Mesodermal cell (in vitro differentiated cells): Measurements from ENCODE around the gene TBX15.
A peak's percentile ranks its signal among the peaks of the same experiment; 100 is the strongest.

Experiments
- H3K27ac ChIP-seq: 2 replicates; pipeline ENCODE4 v1.7.0; 2013; ENCODE audit warnings: mild to moderate bottlenecking, low read depth, low read length, moderate library complexity; ENCODE audit not compliant: severe bottlenecking
- H3K36me3 ChIP-seq: 2 replicates; pipeline ENCODE4 v1.7.1; 2013; ENCODE audit warnings: mild to moderate bottlenecking, low read length, moderate library complexity; ENCODE audit not compliant: control insufficient read depth, insufficient read depth
- H3K4me1 ChIP-seq: one replicate; pipeline ENCODE4 v1.7.1; 2013; ENCODE audit warnings: mild to moderate bottlenecking, low read length; ENCODE audit not compliant: insufficient read depth, control insufficient read depth, poor library complexity, severe bottlenecking
- H3K4me3 ChIP-seq: 2 replicates; pipeline ENCODE4 v1.7.0; 2013; ENCODE audit warnings: low read length, control low read depth, mild to moderate bottlenecking; ENCODE audit not compliant: insufficient read depth, poor library complexity, severe bottlenecking; ENCODE audit errors: extremely low read depth
- H3K9me3 ChIP-seq: 2 replicates; pipeline ENCODE4 v1.7.1; 2013; ENCODE audit warnings: mild to moderate bottlenecking, low read length, moderate library complexity; ENCODE audit not compliant: control insufficient read depth
- WGBS, 2 experiments: methylation state at CpG; one replicate each; pipeline ENCODE4 v1.1.5; 2013; ENCODE audit warnings: missing lambda C conversion rate in 2 of 2; ENCODE audit not compliant: insufficient coverage in 2 of 2; 5-methylcytosine and 5-hydroxymethylcytosine counted together

Gene TBX15

DNA sequence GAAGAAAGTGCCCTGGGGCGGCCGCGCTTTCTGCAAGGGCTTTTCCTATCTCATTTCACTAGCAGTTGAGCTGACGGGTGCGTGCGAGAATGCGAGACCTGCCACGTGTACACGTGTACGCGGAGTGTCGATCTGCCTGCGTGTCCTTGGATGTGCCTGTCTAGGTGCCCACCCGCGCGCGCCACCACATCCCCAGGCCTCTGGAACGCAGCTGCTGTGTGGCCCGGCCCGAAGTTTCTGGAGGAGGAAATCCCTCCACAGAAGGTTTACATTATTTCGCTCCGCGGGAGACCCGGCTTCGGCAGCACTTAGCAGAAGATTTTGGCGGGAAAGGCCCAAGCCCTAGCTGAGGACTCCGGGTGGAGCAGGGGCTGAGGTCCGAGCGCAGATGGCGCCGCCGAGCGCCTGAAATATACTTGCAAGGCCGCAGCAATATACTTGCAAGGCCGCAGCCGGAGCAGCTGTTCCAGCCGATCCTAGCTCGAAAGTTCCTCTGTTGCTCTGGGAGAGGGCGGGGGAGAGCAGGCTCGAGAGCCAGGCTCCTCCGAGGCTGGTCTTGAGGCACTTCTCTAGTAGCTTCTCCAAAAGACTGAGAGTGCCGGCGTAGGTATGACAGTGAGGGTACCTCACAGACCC is 3.9 kb downstream of the TBX15 start:
- Histone ChIP-seq H3K4me1 (peaks cover 14% of the 10 kb centered on the region), H3K27ac (no peak overlapping the region), H3K36me3 (peaks cover 15% of the 10 kb centered on the region), H3K9me3 (peaks cover 5% of the 10 kb centered on the region), H3K4me3 (no peak overlapping the region)
- WGBS, 2 experiments, result 73 to 80% methylated on average over 40 to 43 of the region's 43 CpGs

- Histone ChIP-seq H3K36me3 (peaks cover 15% of the 10 kb centered on the region), H3K9me3 (peaks cover 5% of the 10 kb centered on the region), H3K27ac (no peak overlapping the region), H3K4me1 (peaks cover 8% of the 10 kb centered on the region), H3K4me3 (no peak overlapping the region)
- WGBS, 2 experiments, result 72 to 94% methylated on average over 18 of the region's 22 CpGs
These were observed 4.5 kb downstream of the TBX15 start for GRCh38 chr1:118983558-118984041.

DNA sequence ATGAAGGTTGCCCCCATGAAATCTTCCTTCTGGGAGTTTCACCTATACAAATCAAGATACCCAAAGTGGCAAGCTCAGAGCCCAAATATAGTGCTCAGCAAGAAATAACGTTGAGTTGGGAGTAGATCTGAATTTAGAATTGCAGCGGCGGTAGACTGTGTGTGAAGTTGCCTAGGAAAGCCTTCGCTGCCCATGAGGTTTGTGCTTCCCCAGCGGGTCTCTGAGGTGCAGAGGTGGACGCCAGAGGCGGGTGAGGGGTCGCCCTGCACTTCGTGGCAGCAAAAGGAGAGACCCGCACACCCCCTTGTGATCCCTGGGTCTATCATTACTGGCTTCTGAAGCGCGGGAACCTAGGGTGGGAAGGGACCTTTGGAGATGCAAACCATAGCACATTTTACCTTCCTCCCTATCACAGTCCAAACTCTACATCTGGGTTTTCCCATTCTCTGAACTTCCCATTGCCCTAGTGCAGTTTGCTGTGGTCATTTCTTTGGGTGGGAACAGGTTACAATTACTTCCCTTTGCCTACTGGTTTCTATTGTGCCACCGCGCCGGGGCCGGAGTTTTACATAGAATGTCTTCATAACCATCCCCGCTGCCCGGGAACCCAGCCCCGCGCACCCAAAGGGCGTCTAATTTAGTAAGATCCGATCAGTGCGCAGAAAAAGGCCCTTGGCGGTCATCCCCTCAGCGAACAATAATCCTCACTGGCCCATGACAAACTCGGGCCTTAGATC is 5.2 kb downstream of the TBX15 start:
- no peak overlapping the region for H3K27ac ChIP-seq
- H3K4me3 ChIP-seq, result no peak overlapping the region
- H3K36me3 ChIP-seq, result peaks cover 15% of the 10 kb centered on the region
- H3K9me3 ChIP-seq, result peaks cover 5% of the 10 kb centered on the region
- peaks cover 5% of the 10 kb centered on the region for H3K4me1 ChIP-seq
- WGBS, 2 experiments, result 75 to 80% methylated on average over 25 of the region's 26 CpGs

DNA sequence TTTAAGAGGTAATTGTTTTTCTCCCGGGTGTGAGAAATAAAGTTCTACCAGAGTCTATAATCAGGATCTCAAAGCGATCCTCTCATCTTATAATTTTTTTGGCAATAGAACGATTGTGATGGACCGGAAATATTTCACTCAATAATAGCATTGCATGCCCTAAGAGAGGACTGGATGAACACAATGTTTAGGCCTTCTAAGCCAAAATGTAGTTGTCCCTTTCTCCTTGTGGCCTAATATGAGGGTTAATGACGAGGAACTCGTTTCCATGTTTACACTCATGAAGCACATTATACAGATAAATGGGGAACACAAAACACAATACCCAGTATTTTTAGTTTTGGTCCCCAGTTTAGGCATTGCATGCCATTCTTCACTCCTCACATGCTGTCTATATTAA is 5.9 kb downstream of the TBX15 start:
- peaks cover 15% of the 10 kb centered on the region for H3K36me3 ChIP-seq
- peaks cover 5% of the 10 kb centered on the region for H3K9me3 ChIP-seq

GRCh38 chr1:118981436-118981835 is 6.7 kb downstream of the TBX15 start:
- Histone ChIP-seq H3K4me1 (peaks cover 5% of the 10 kb centered on the region), H3K4me3 (no peak overlapping the region), H3K36me3 (peaks cover 15% of the 10 kb centered on the region), H3K27ac (no peak overlapping the region), H3K9me3 (peaks cover 5% of the 10 kb centered on the region)
- WGBS, 2 experiments, result 64 to 90% methylated on average over 1 of the region's 1 CpG

More for the DNA sequence above, 5.9 kb downstream of the TBX15 start:
- H3K4me1 ChIP-seq, result peaks cover 5% of the 10 kb centered on the region
- H3K4me3 ChIP-seq, result no peak overlapping the region
- WGBS, 2 experiments, result 60 to 90% methylated on average over 1 to 3 of the region's 6 CpGs
- H3K27ac ChIP-seq, result no peak overlapping the region

GRCh38 chr1:118979754-118980575 is 8.2 kb downstream of the TBX15 start:
- H3K36me3 ChIP-seq, result peaks cover 14% of the 10 kb centered on the region
- H3K4me1 ChIP-seq, result no peaks in the 10 kb centered on the region
- WGBS, 2 experiments, result 53 to 65% methylated on average over 39 to 51 of the region's 59 CpGs
- peak overlapping the region; percentile 12 for H3K4me3 ChIP-seq
- H3K9me3 ChIP-seq, result peaks cover 5% of the 10 kb centered on the region
- H3K27ac ChIP-seq, result no peak overlapping the region

- H3K4me1 ChIP-seq, result no peaks in the 10 kb centered on the region
- H3K36me3 ChIP-seq, result peaks cover 5% of the 10 kb centered on the region
- WGBS, 2 experiments, result 50 to 65% methylated on average over 12 to 17 of the region's 23 CpGs
- no peak overlapping the region for H3K4me3 ChIP-seq
- peaks cover 2% of the 10 kb centered on the region for H3K9me3 ChIP-seq
- no peak overlapping the region for H3K27ac ChIP-seq
These were observed 9.0 kb downstream of the TBX15 start for GRCh38 chr1:118978914-118979701.

GRCh38 chr1:118977600-118977999 is 10.5 kb downstream of the TBX15 start:
- 67% methylated on average over 2 of the region's 2 CpGs; no CpG with 5 or more reads in 1 of the 2 experiments for WGBS, 2 experiments
- Histone ChIP-seq H3K4me3 (no peak overlapping the region), H3K36me3 (no peaks in the 10 kb centered on the region), H3K4me1 (no peaks in the 10 kb centered on the region), H3K27ac (no peak overlapping the region), H3K9me3 (no peaks in the 10 kb centered on the region)

DNA sequence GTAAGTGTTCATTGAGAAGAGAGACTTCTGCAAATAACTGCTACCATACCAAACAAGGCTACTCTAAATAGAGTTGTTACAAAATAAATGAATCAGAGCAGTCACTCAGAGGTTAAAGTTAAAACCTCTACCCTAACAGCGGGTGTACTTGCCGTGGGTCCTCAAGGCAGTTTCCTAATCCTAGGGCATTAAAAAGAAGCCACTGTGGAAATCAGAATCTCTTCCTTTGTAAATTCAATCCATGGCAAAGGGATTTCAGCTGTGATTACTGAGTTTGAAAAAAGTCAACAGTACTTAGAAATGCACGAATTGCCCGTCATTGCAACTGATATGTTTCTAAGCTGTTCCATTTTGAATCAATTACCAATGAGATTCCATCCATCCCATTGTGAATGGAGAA is 13.5 kb downstream of the TBX15 start:
- no peak overlapping the region for H3K27ac ChIP-seq
- no peaks in the 10 kb centered on the region for H3K36me3 ChIP-seq
- H3K9me3 ChIP-seq, result no peaks in the 10 kb centered on the region
- H3K4me3 ChIP-seq, result no peak overlapping the region
- WGBS, 2 experiments, result 71 to 95% methylated on average over 2 to 4 of the region's 4 CpGs
- H3K4me1 ChIP-seq, result no peaks in the 10 kb centered on the region

DNA sequence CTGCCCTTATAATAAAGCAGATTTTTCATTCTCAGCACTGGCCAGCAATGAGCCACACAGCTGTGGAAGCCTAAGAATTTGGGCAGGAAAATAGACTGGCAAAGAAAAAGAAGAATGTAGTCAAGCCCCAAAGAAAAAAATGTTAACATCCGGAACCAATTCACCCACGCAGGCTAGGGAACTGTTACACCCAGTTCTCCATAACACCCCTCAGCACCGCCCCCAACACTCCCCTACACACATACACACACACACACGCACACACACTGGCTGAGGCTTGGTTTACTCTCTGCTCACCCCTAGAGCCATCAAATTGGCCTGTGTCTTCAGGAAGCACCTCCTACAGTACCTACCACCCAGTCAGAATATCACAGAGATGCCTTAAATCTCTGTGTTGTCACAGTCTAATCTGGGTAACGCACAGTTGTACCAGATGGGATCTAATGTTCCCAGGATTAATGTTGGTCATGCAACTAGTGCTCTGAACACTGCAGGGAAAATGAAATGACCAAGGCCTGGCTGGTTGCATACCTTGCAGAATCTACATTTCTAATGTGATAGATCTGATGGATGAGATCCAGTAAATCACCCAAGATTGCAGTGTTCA is 14.5 kb downstream of the TBX15 start:
- Histone ChIP-seq H3K36me3 (no peaks in the 10 kb centered on the region), H3K4me3 (no peak overlapping the region), H3K9me3 (no peaks in the 10 kb centered on the region), H3K4me1 (no peaks in the 10 kb centered on the region), H3K27ac (no peak overlapping the region)
- WGBS, 2 experiments, result 87 to 90% methylated on average over 2 to 4 of the region's 5 CpGs
